Osteocyte (in vitro differentiated cells): ENCODE results near the gene SLC25A41. TPM values are rescaled to one million over a fixed set of nuclear protein-coding genes. Genes with fewer than 3 reads are reported as not detected.

Source experiments
- DNase-seq: peaks from one replicate; pipeline ENCODE4 v3.0.0; 2021; ENCODE audit warnings: mixed read lengths; ENCODE audit not compliant: unreplicated experiment; ENCODE audit errors: extremely low spot score
- H3K27ac Mint-ChIP-seq: one replicate; pipeline ENCODE4 v1.8.0; 2021; ENCODE audit warnings: mild to moderate bottlenecking, mixed read lengths; ENCODE audit not compliant: unreplicated experiment
- H3K27me3 Mint-ChIP-seq: one replicate; pipeline ENCODE4 v1.8.0; 2021; ENCODE audit warnings: mixed read lengths; ENCODE audit not compliant: unreplicated experiment
- H3K36me3 Mint-ChIP-seq: one replicate; pipeline ENCODE4 v1.8.0; 2021; ENCODE audit warnings: mixed read lengths; ENCODE audit not compliant: unreplicated experiment
- H3K4me1 Mint-ChIP-seq: one replicate; pipeline ENCODE4 v1.8.0; 2021; ENCODE audit warnings: mixed read lengths; ENCODE audit not compliant: unreplicated experiment
- H3K4me3 Mint-ChIP-seq: one replicate; pipeline ENCODE4 v1.8.0; 2021; ENCODE audit warnings: mild to moderate bottlenecking, moderate library complexity, mixed read lengths; ENCODE audit not compliant: unreplicated experiment
- H3K9me3 Mint-ChIP-seq: one replicate; pipeline ENCODE4 v1.8.0; 2021; ENCODE audit warnings: mixed read lengths; ENCODE audit not compliant: unreplicated experiment
- total RNA-seq: library from RNA; stranded (reverse); gene quantifications from 2 replicates; pipeline ENCODE4 v1.2.1, GENCODE V29; 2021
- TF ChIP-seq, protein P1 (sequence below): fragments of 200-600 bp; sonication (generic); IDR thresholded peaks from 2 replicates; pipeline ENCODE4 v1.5.0; 2021; ENCODE audit warnings: antibody characterized with exemption, mild to moderate bottlenecking, moderate library complexity

The SLC25A41 gene
- total RNA-seq, 1 donor from 2014 or later = 0.27 TPM

DNA sequence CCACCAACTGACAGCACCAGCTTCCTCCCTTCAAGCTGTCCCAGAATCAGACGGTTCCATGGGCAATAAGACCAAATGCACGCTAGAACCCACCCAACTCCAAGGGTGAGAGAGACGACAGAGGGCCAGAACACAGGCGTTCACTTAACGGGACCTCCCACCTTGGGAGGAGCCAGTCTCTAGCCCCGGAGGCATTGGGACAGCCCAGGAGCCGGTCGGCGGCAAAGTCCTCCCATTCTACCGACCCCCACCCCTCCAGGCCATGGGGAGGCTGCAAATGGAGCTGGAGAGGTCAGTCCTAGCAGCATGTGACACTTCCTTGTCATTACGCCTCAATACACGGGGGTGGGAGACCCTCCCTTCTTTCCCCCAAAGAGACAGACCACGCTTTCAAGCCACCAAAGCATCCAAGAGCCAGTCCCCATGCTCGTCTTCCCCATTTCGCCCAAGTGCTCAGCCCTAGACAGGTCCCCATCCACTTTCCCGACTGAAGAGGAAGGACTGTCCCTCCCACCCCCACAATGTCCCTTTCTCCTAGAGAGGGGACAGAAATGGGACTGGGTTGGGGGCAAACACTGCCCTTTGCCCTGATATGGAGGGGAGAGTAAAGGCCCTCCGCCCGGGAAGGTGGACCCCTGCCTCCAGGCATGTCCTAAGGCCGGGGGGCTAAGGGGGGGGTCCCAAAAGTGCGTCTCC, 9.9 kb downstream of the SLC25A41 start:
- H3K9me3 Mint-ChIP-seq = no peaks in the 10 kb centered on the region
- H3K36me3 Mint-ChIP-seq = peaks cover 14% of the 10 kb centered on the region
- H3K4me1 Mint-ChIP-seq = peaks cover 24% of the 10 kb centered on the region
- peak overlapping the region; percentile 84 for H3K4me3 Mint-ChIP-seq
- peak overlapping the region; percentile 66 for H3K27ac Mint-ChIP-seq
- no peak for DNase-seq
- no peaks in the 10 kb centered on the region for H3K27me3 Mint-ChIP-seq
- TF ChIP-seq, protein P1, sequence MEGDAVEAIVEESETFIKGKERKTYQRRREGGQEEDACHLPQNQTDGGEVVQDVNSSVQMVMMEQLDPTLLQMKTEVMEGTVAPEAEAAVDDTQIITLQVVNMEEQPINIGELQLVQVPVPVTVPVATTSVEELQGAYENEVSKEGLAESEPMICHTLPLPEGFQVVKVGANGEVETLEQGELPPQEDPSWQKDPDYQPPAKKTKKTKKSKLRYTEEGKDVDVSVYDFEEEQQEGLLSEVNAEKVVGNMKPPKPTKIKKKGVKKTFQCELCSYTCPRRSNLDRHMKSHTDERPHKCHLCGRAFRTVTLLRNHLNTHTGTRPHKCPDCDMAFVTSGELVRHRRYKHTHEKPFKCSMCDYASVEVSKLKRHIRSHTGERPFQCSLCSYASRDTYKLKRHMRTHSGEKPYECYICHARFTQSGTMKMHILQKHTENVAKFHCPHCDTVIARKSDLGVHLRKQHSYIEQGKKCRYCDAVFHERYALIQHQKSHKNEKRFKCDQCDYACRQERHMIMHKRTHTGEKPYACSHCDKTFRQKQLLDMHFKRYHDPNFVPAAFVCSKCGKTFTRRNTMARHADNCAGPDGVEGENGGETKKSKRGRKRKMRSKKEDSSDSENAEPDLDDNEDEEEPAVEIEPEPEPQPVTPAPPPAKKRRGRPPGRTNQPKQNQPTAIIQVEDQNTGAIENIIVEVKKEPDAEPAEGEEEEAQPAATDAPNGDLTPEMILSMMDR = no peak

DNA sequence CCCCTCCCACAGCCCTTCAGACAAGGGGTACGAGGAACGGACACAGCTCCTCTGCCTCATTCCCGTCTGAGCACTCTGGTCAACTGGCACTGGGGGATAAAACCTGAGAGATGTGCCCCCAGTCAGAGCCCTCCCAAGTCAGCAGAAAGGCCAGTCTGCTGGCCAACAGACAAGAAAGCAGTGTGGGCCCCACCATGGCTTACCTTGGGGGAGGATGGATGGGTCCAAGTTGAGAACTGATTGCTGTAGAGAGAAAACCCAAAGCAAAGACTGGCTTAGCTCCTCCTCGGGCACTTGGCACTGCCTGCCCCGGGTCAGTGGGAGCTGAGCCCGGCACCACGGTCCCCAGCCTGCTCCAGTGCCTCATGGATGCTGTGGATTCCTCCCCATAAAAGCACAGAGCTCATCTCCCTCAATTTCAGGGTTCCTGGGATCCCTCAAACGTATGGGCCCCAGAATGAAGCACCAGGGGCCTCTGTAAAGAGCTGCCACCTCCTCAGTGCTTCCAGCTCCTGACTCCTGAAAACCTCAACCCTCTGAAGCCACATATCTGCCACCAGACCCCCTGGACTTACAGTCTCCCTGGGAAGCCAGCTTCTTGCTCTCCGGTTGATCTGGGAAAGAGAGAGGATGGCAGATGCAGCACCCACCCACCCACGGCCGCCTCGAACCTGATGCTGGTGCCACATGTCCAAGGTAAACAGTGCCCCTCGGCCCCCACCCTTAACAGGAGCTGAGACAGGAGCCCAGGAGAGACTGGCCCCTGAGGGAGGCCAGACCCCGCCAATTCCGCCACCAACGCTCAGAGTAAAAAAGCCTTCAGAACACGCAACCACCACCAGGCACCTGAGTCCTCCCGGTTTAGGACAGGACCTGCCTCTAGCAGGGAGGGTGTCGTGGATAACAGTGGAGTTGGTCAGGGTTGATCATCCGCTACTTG, 12.2 kb downstream of the SLC25A41 start:
- H3K27me3 Mint-ChIP-seq = no peaks in the 10 kb centered on the region
- H3K9me3 Mint-ChIP-seq = no peaks in the 10 kb centered on the region
- TF ChIP-seq, protein P1 = no peak
- no peak overlapping the region for H3K27ac Mint-ChIP-seq
- peaks cover 22% of the 10 kb centered on the region for H3K36me3 Mint-ChIP-seq
- DNase-seq = no peak
- H3K4me3 Mint-ChIP-seq = peak overlapping the region; percentile 14
- peaks cover 24% of the 10 kb centered on the region for H3K4me1 Mint-ChIP-seq

DNA sequence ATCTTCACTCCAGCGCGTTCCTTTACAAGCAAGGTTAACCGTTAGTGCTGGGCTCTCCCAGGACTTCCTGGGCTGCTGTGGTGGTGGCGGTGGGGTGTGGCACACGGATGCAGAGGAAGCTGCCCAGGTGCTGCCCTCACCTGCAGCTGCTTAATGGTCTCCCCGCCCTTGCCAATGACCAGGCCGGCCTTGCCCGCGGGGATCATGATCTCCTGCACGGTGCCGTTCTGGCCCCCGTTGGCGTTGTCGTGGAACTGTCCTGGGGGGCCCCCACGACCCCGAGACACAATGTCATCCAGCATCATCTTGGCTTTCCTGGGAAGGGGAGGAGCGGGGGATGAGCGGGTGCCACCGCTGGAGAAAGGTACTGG, 15.0 kb downstream of the SLC25A41 start:
- Mint-ChIP-seq H3K9me3 (no peaks in the 10 kb centered on the region), H3K4me3 (no peak overlapping the region), H3K27me3 (no peaks in the 10 kb centered on the region), H3K36me3 (peaks cover 32% of the 10 kb centered on the region), H3K4me1 (peaks cover 16% of the 10 kb centered on the region), H3K27ac (no peak overlapping the region)
- TF ChIP-seq, protein P1 = no peak
- no peak for DNase-seq

DNA sequence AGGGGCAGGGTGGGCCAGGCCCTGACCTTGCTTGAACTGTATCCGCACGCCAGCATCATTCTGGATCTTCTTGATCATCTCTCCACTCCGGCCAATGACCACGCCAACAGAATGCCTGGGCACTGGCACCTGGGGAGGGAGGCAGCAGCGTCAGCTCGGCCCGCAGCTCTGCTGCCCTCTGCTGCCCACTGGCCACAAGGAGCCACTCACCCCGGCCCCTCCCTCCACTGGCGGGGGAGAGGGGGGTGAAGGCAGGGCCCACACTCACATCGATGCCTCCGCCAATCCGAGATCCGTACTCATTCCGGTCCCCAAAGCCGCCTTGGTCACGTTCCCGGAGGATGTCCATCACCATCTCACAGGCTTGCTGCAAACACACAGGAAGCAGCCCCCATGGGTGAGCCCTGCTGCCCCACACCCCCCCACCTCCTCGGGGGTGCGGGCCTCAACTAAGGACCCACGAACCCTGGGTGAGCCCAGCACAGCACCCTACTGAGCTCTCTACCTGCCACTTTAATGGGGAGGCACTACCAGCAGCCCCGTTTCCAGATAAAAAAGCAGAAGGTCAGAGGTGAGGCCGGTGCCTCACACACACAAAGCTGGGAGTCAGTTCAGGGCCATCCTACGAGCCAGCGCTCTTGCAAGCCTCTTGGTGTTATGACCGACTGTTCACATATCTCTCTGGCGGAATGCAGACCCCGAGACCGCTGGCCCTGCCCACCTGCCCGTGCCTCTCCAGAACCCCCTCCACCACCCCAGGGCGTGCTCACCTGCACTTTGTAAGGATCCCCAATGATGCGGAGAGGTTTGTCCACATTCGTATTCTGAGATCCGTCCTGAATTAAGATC, 15.6 kb downstream of the SLC25A41 start:
- H3K36me3 Mint-ChIP-seq = peaks cover 37% of the 10 kb centered on the region
- TF ChIP-seq, protein P1 = peak; percentile 55
- no peaks in the 10 kb centered on the region for H3K9me3 Mint-ChIP-seq
- DNase-seq = no peak
- H3K27me3 Mint-ChIP-seq = no peaks in the 10 kb centered on the region
- H3K4me1 Mint-ChIP-seq = peaks cover 10% of the 10 kb centered on the region
- H3K27ac Mint-ChIP-seq = no peak overlapping the region
- H3K4me3 Mint-ChIP-seq = no peak overlapping the region
